ENCODE data around the gene MIB2. TPM values are rescaled to one million over a fixed set of nuclear protein-coding genes. Genes with fewer than 3 reads are reported as not detected.
"Not testable (repeated sequence)": the region's sequence is repeated elsewhere in the genome, so short reads cannot be mapped to it uniquely, and the experiment has no call there.

Gene MIB2
- total and polyA plus RNA-seq, 2 of the 4 experiments (the other 2 are of a cell fraction), result 17.2 to 47.8 TPM

DNA sequence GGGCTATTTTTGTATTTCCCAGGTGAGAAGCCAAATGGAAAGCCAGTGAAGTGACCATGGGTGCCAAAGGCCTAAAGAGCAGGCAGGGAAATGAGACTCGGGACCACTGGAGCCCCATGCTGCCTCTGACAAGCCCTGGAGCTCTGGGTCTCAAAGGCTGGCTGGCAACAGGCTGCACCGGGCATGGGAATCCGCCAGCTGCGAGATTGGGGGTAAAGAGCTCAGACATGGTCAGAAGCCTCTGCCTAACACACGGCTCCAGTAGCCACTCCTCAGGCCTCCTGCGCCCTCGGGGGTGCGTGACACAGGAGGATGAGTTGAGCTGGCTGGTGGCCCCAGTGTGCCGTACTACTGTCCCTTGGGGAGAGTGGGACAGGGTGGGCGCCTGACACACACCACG, 49.0 kb downstream of the MIB2 start:
- H2AFZ ChIP-seq (replicated peaks; ENCODE audit: low read length, poor library complexity); CTCF ChIA-PET; H3K4me3 ChIP-seq (ENCODE audit: insufficient read depth, low read depth, low read length); H4K8ac ChIP-seq (ENCODE audit: low read depth in 2 of 2, low read length in 2 of 2); H2AK5ac ChIP-seq (ENCODE audit: low read depth, low read length); BruUV-seq (replicated peaks); H3K9ac ChIP-seq (ENCODE audit: low read depth, low read length); H3K79me1 ChIP-seq (ENCODE audit: low read depth in 1 of 2, low read length in 2 of 2); ATAC-seq (ENCODE audit: low read depth); H3K4me2 ChIP-seq (ENCODE audit: low read depth, low read length); H3K27ac ChIP-seq (ENCODE audit: insufficient read depth, low read length); H4K5ac ChIP-seq (ENCODE audit: low read depth, low read length); H2BK15ac ChIP-seq (ENCODE audit: low read depth, low read length); dilution Hi-C loops (cut with HindIII; ENCODE audit: low sequenced_read_pairs, unreplicated experiment); H3K18ac ChIP-seq (ENCODE audit: low read depth, low read length); H3K4ac ChIP-seq (ENCODE audit: low read depth, low read length); intact Hi-C loops (cut with micrococcal nuclease); H2BK20ac ChIP-seq (ENCODE audit: low read depth, low read length); H4K91ac ChIP-seq (ENCODE audit: insufficient read depth, low read depth, low read length); H4K20me1 ChIP-seq (ENCODE audit: insufficient read depth, low read length); H2BK5ac ChIP-seq (ENCODE audit: low read depth, low read length, poor library complexity, severe bottlenecking); H3K9me1 ChIP-seq (ENCODE audit: insufficient read depth, low read length); H3K23ac ChIP-seq (ENCODE audit: low read depth, low read length); H3K9me3 ChIP-seq (ENCODE audit: control insufficient read depth, insufficient read depth, low read length); POLR2A ChIA-PET (ENCODE audit: unreplicated experiment); in situ Hi-C loops (cut with MboI; ENCODE audit: low sequenced_read_pairs); H2BK120ac ChIP-seq (ENCODE audit: low read depth, low read length); H3K4me1 ChIP-seq (ENCODE audit: control insufficient read depth, insufficient read depth, low read length); H2AK9ac ChIP-seq (replicated peaks; ENCODE audit: low read depth, low read length, poor library complexity); H3K14ac ChIP-seq (replicated peaks; ENCODE audit: low read depth, low read length); H3K27me3 ChIP-seq (ENCODE audit: control insufficient read depth, insufficient read depth, low read length); DNase-seq; H3K56ac ChIP-seq (ENCODE audit: extremely low read depth, insufficient read depth, low read length): not testable (repeated sequence)
- WGBS, 2 experiments (ENCODE audit: extremely low coverage in 2 of 2, insufficient read length in 1 of 2), result no CpG with 5 or more reads among the region's 11 CpGs
- peaks cover 30% of the 10 kb centered on the region for H3K36me3 ChIP-seq (ENCODE audit: control insufficient read depth, insufficient read depth, low read length)
